T-helper 1 cell treated with Interleukin-12 subunit alpha and Interleukin-12 subunit beta and Interleukin-4 antibody, amounts not matched to agents 30 μg/mL and 1 μg/mL, for 36 hours (primary cell): ENCODE data around the gene SNAI3.

Source experiments
- H3K27ac Mint-ChIP-seq: one replicate; pipeline ENCODE4 v1.8.0; 2021; ENCODE audit warnings: mild to moderate bottlenecking, mixed read lengths
- H3K27me3 Mint-ChIP-seq: one replicate; pipeline ENCODE4 v1.8.0; 2021; ENCODE audit warnings: low read depth, mixed read lengths
- H3K36me3 Mint-ChIP-seq: one replicate; pipeline ENCODE4 v1.8.0; 2021; ENCODE audit warnings: low read depth, mixed read lengths
- H3K4me1 Mint-ChIP-seq: one replicate; pipeline ENCODE4 v1.8.0; 2021; ENCODE audit warnings: low read depth, mixed read lengths
- H3K4me3 Mint-ChIP-seq: one replicate; pipeline ENCODE4 v1.8.0; 2021; ENCODE audit warnings: mild to moderate bottlenecking, moderate library complexity, mixed read lengths
- H3K9me3 Mint-ChIP-seq: one replicate; pipeline ENCODE4 v1.8.0; 2021; ENCODE audit warnings: mixed read lengths

Gene SNAI3

DNA sequence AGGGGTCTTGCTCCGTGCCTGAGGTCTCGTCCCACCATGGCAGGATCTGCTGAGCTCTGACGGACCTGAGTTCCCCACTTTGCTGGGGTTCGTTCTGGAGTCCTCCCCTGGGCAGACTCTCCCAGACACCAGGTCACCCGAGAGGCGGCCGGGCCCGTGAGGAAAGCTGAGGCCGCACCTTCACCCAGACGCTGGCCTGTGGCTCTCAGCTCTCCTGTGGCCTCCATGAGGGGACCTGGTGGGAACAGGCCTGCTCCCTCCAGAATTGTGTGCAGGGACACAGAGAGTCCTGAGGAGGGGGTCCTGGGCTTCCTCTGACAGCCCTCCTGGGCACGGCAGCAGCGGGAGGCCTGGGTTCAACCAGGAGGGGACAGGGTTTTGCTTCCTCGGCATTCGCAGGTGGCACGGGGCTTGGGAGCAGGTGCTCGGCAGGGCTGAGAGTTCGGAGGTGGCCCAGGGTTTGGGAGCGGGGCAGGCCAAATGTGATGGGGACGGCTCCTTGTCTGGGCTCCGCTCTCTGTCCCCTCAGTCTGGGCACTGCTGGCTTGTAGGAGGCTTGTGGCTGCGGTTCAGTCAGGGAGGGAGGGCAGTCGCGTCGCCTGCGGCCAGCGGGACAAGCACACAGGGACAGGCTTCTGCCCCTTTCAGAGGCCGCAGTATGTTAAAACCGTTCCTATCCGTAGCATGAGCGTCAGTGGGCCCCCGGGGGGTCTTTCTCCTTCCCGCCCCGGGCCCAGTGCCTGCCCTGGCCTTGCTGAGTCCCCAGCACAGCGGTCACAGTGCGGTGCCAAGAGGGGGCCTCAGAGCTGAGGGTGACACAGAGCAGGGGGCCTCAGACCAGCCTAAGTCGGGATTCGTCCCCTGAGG lies 8.1 kb upstream of the SNAI3 start:
- Mint-ChIP-seq H3K4me3 (no peak overlapping the region), H3K27me3 (no peaks in the 10 kb centered on the region), H3K9me3 (no peaks in the 10 kb centered on the region), H3K36me3 (peaks cover 12% of the 10 kb centered on the region), H3K27ac (peak overlapping the region; percentile 26), H3K4me1 (peaks cover 29% of the 10 kb centered on the region)

- Mint-ChIP-seq H3K27me3 (no peaks in the 10 kb centered on the region), H3K36me3 (peaks cover 11% of the 10 kb centered on the region), H3K4me1 (peaks cover 34% of the 10 kb centered on the region), H3K9me3 (no peaks in the 10 kb centered on the region), H3K27ac (peak overlapping the region; percentile 26), H3K4me3 (no peak overlapping the region)
Measured at GRCh38 chr16:88693420-88694177, 7.3 kb upstream of the SNAI3 start.

- Mint-ChIP-seq H3K36me3 (peaks cover 11% of the 10 kb centered on the region), H3K4me3 (peak overlapping the region; percentile 18), H3K4me1 (peaks cover 34% of the 10 kb centered on the region), H3K27ac (peak overlapping the region; percentile 84), H3K27me3 (no peaks in the 10 kb centered on the region), H3K9me3 (no peaks in the 10 kb centered on the region)
Measured at GRCh38 chr16:88692861-88693260, 6.6 kb upstream of the SNAI3 start.

- Mint-ChIP-seq H3K27me3 (no peaks in the 10 kb centered on the region), H3K4me3 (peak overlapping the region; percentile 72), H3K9me3 (no peaks in the 10 kb centered on the region), H3K36me3 (peaks cover 5% of the 10 kb centered on the region), H3K27ac (peak overlapping the region; percentile 84), H3K4me1 (peaks cover 31% of the 10 kb centered on the region)
Measured at GRCh38 chr16:88691924-88692560, 5.7 kb upstream of the SNAI3 start.

GRCh38 chr16:88691129-88691813 lies 5.0 kb upstream of the SNAI3 start:
- Mint-ChIP-seq H3K4me3 (peak overlapping the region; percentile 59), H3K36me3 (peaks cover 4% of the 10 kb centered on the region), H3K4me1 (peaks cover 31% of the 10 kb centered on the region), H3K9me3 (no peaks in the 10 kb centered on the region), H3K27ac (peak overlapping the region; percentile 55), H3K27me3 (no peaks in the 10 kb centered on the region)

DNA sequence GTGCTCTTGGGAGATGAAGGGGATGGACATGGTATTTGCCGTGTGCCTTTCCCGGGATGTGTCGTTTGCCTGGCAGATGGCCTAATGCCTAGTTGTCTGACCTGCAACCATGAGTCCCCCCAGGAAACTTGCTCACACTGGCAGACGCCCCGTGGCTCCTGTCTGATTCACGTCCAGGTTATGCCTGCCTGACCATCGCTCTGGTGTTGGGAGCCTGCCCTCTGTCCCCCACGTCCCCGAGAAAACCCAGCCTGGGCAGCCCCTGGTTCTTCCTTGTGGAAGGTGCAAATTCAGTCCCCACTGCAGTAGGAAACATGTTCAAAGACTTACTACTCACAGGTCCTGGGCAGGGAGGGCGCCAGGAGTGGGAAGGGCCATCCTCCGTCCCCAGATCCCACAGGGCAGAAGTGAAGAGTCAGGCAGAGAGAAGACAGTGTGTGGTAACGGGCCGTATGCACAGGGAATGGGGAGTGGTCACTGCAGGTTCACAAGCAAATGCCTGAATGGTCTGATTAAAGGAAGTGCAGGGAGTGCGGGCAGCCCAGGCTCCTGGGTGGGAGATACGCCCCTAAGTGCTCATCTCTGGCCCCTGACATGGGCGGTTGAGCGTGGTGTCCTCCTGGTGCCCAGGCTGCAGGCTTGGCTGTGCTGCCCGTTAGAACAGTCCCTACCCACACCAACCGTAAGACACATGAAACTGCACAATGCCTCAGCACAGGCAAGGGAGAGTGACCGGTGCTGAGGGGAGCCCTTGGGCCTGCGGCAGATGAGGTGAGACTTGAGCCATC lies 4.2 kb upstream of the SNAI3 start:
- Mint-ChIP-seq H3K27ac (peak overlapping the region; percentile 55), H3K4me1 (peaks cover 31% of the 10 kb centered on the region), H3K9me3 (no peaks in the 10 kb centered on the region), H3K36me3 (peaks cover 4% of the 10 kb centered on the region), H3K4me3 (peak overlapping the region; percentile 59), H3K27me3 (no peaks in the 10 kb centered on the region)

- no peak overlapping the region for H3K4me3 Mint-ChIP-seq
- no peaks in the 10 kb centered on the region for H3K9me3 Mint-ChIP-seq
- no peak overlapping the region for H3K27ac Mint-ChIP-seq
- H3K27me3 Mint-ChIP-seq, result no peaks in the 10 kb centered on the region
- H3K4me1 Mint-ChIP-seq, result peaks cover 35% of the 10 kb centered on the region
- H3K36me3 Mint-ChIP-seq, result peaks cover 6% of the 10 kb centered on the region
Measured at GRCh38 chr16:88688013-88688778, 1.9 kb upstream of the SNAI3 start.

GRCh38 chr16:88687676-88688012 lies 1.3 kb upstream of the SNAI3 start:
- H3K36me3 Mint-ChIP-seq, result peaks cover 6% of the 10 kb centered on the region
- no peaks in the 10 kb centered on the region for H3K27me3 Mint-ChIP-seq
- H3K4me1 Mint-ChIP-seq, result peaks cover 30% of the 10 kb centered on the region
- H3K4me3 Mint-ChIP-seq, result no peak overlapping the region
- no peak overlapping the region for H3K27ac Mint-ChIP-seq
- H3K9me3 Mint-ChIP-seq, result no peaks in the 10 kb centered on the region

GRCh38 chr16:88687254-88687576 lies 908 bp upstream of the SNAI3 start:
- Mint-ChIP-seq H3K4me3 (no peak overlapping the region), H3K27ac (no peak overlapping the region)

DNA sequence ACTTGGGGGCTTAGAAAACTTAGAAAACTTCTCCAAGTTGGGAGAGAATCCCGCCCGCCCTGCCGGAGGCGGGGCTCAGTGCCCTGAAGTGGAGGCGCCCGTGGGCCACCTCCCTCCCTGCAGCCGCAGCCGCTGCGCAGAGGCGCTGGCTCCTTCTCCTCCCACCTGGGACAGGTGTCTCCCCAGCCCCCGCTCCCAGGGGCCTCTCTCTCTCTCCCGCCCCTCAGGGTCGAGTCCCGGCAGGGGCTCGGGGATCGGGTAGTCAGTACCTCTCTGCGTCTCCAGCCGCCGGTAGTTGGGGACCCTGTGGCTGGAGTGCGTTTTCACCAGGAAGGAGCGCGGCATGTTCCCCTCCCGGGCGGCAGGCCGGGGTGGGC lies 257 bp downstream of the SNAI3 start:
- Mint-ChIP-seq H3K9me3 (no peaks in the 10 kb centered on the region), H3K27ac (no peak overlapping the region), H3K4me1 (peaks cover 35% of the 10 kb centered on the region), H3K4me3 (peak overlapping the region; percentile 77), H3K36me3 (peaks cover 8% of the 10 kb centered on the region), H3K27me3 (no peaks in the 10 kb centered on the region)

More at GRCh38 chr16:88687254-88687576, 908 bp upstream of the SNAI3 start:
- Mint-ChIP-seq H3K27me3 (no peaks in the 10 kb centered on the region), H3K4me1 (peaks cover 30% of the 10 kb centered on the region), H3K36me3 (peaks cover 6% of the 10 kb centered on the region), H3K9me3 (no peaks in the 10 kb centered on the region)

DNA sequence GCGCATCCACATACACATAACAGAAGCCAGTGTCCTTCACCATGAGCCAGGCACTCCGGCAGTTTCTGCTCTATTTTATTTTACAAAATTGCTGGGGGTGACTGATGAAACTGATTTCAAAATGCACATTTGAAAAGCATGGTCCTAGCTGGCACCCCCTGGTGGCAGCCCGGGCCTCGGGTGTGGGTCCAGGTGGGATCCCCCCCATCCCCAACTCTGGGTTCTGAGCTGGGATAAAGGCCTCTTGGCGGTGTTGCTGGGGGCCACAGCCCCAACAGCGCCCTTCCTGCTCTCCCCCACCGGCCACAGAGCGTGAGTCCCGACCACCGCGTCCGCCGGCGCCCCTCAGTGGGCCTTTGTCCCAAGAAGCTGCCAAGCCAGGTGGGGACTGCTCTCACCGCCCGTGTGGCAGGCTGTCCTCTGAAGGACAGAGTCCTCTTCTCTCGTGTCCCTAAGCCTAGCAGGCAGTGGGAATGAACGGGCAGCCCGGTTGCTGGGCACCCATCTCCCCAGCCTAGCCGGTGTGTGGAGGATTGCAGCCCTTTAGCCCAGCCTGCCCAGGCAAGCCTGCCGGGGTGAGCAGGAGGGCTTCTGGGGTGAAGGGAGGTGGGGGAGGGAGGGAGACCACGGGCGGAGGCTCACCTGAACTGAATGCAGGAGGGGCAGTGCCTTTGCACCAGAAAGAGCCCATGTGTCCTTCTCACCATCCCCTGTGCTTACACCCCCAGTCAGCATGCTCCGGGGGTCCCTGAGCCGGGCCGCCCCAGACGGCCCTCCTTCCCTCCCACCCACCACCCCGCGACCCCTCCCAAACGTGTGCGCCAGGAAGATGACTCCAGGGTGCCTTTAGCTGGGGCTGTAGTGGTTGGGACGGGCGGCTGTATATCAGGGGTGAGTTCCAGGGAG lies 898 bp downstream of the SNAI3 start:
- no peaks in the 10 kb centered on the region for H3K27me3 Mint-ChIP-seq
- H3K27ac Mint-ChIP-seq, result no peak overlapping the region
- H3K9me3 Mint-ChIP-seq, result no peaks in the 10 kb centered on the region
- peaks cover 34% of the 10 kb centered on the region for H3K4me1 Mint-ChIP-seq
- peak overlapping the region; percentile 77 for H3K4me3 Mint-ChIP-seq
- peaks cover 11% of the 10 kb centered on the region for H3K36me3 Mint-ChIP-seq

DNA sequence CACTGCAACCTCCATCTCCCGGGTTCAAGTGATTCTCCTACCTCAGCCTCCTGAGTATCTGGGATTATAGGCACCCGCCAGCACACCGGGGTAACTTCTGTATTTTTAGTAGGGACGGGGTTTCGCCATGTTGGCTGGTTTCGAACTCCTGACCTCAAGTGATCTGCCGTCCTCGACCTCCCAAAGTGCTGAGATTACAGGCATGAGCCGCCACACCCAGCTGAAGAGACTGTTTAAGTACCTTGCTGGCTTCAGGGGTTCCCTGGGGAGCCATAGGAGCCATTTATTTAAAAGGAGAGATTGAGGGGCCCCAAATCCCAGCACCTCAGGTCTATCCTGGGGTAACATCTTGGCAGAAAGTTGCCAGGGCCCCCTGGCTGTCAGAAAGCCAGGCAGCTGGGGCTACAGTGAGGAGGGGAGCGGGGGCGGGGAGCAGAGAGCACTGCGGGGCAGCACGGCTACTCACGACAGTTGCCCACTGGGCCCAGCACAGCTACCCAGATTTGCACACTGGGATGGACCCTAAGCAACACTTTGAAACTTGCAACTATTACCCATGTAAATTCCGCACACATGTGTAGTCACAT lies 1.6 kb downstream of the SNAI3 start:
- H3K27me3 Mint-ChIP-seq, result no peaks in the 10 kb centered on the region
- peaks cover 32% of the 10 kb centered on the region for H3K4me1 Mint-ChIP-seq
- no peak overlapping the region for H3K27ac Mint-ChIP-seq
- peak overlapping the region; percentile 31 for H3K4me3 Mint-ChIP-seq
- peaks cover 11% of the 10 kb centered on the region for H3K36me3 Mint-ChIP-seq
- H3K9me3 Mint-ChIP-seq, result no peaks in the 10 kb centered on the region
